Activated T-helper 17 cell treated with anti-CD3 and anti-CD28 coated beads, Interleukin-2, amount 50 U/mL, for 72 hours (primary cell): ENCODE measurements around the gene HHATL. TPM values are rescaled to one million over a fixed set of nuclear protein-coding genes. Genes with fewer than 3 reads are reported as not detected.

Source experiments
- total RNA-seq, 2 donors: library from RNA; stranded (reverse); gene quantifications; one replicate each; pipeline ENCODE4 v1.2.3, GENCODE V29; 2022

Gene HHATL
- total RNA-seq, 2 donors from 2014 or later, result not detected

Other genes with a start within 250 kb of the HHATL start
- gene VIPR1, start 200.2 kb downstream of the HHATL start, total RNA-seq, result 10 to 100 TPM in 1 of 2 donors, 1 to 10 TPM in 1; 1.9 to 12.1 TPM
- gene SEC22C, start 120.8 kb downstream of the HHATL start, total RNA-seq, result 10 to 100 TPM; 32.3 to 46.9 TPM
- gene SS18L2, start 111.9 kb downstream of the HHATL start, total RNA-seq, result 10 to 100 TPM; 55.7 to 69.8 TPM
- 100 to 1,000 TPM in 1 of 2 donors, 10 to 100 TPM in 1; 81.8 to 122 TPM for gene NKTR, start 102.1 kb downstream of the HHATL start, total RNA-seq
- 1 to 10 TPM in 1 of 2 donors, under 1 TPM in 1; 0.19 to 1.2 TPM for gene ZBTB47, start 49.1 kb downstream of the HHATL start, total RNA-seq
- not detected for gene KLHL40, start 17.3 kb downstream of the HHATL start, total RNA-seq
- under 1 TPM in 1 of 2 donors, not detected in 1; 0.24 TPM for gene CCDC13, start 70.5 kb upstream of the HHATL start, total RNA-seq
- gene HIGD1A, start 101.7 kb upstream of the HHATL start, total RNA-seq, result 10 to 100 TPM; 46.4 to 84.4 TPM
- 1 to 10 TPM in 1 of 2 donors, under 1 TPM in 1; 0.77 to 1.3 TPM for gene ACKR2, start 106.6 kb upstream of the HHATL start, total RNA-seq
- not detected for gene CYP8B1, start 173.1 kb upstream of the HHATL start, total RNA-seq
- under 1 TPM; 0.06 to 0.24 TPM for gene ZNF662, start 203.3 kb upstream of the HHATL start, total RNA-seq